Raji (cell line): ENCODE data around the gene NTM.

Experiments
- POLR2A ChIP-seq: IDR thresholded peaks from 2 replicates; pipeline ENCODE4 v1.6.1; 2011; ENCODE audit warnings: low read depth, low read length, control low read depth; ENCODE audit not compliant: insufficient read depth

Gene NTM

DNA sequence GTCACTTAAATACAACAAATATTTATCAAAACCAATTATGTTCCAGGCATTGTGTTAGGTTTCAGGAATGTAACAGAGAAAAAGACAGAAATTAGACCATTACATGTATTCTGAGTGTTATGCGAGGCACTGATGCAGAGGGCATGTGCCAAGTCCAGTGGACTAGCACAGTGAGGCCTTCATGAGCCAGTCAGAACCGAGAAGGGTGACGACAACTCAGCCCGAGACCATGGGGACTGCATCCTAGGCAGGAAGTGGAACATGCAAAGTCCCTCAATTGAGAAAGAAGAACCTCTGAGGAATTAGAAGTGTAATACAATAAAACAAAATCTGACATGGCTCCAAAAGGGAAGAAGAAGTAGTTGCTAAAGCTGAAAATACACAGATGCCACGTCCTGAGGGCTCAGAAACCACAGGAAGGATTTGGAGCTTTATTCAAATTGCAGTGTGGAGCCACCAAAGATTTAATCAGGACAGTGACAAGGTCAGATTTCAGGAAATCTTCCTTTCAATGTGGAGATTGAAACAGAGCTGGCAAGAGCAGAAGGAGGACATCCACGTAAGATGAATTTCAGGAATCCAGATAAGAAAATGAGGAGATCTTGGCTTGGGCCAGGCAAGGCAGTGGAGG, 529.6 kb downstream of the NTM start:
- TF ChIP-seq POLR2A, result no peak

DNA sequence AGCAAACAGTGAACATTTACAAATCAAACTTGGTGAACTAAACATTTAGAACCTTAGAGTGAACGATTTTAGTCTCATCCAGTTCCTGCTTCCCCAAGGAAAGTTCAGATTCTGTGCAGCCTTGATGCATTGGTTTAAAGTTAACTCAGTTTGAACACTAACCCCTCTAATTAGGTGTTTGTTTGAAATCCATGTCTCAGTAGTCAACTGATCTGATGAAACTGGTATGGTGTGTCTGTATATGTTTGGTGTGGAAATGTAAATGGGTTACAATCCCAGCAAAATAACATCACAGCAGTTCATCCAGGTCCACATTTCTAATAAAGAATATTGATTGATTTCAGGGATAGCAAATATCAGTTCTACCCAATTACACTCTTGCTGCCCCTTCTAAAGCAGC, 532.0 kb downstream of the NTM start:
- no peak for TF ChIP-seq POLR2A

DNA sequence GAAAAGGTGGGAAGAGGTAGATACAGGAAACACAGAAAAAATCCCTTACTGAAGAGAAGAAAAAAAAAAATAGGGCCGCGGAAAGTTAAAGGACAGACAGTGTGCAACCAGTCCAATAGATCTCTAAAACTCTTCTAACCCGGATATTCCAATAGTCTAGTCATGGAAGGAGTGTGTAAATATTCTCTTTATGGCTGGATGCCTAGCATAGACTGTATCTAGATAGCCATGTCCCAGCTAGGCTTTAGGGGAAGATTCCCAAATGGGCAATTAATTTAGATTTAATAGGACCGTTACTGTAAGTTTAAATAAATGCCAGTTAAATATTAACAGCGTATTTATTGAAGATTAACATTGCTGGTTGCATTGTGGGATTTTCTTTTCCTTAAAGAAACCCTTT, 532.7 kb downstream of the NTM start:
- TF ChIP-seq POLR2A, result no peak

DNA sequence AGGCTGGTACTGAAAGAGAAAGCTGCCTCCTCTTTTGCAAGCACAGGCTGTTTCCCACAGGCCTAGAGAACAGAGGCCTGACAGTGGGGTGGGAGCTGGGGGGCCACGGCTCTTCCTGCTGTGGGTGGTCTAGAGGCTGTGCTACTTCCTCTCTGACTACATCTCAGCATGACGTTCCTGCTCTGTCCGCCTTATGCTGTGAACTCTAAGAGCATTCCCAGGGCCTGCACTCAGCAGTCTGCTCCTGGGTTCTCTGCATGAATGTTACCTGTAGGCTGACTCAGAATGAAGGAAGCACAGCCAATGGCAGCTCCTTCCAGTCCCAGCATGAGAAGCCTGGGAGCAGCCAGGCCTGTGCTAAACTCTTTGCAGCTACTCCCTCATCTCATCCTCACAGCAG, 534.3 kb downstream of the NTM start:
- TF ChIP-seq POLR2A, result no peak

DNA sequence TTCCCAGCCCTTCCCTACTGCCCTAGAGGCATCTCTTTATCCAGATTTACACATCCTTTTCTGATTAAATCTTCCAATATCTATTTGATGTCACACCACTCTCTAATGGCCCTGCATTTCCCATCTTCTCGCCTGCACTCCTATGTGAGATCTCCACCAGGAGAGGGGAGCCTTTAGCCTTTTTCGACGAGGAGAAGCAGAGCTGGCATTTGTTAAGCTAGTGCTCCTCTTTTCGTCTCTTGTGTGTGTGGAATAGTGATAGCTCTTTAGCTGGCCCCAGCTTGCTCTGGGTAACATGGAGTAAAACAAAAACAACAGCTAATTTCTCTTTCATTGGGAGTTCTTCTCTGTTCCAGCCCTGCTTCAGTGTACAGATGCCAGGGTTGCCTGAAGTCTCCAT, 536.5 kb downstream of the NTM start:
- TF ChIP-seq POLR2A, result no peak

DNA sequence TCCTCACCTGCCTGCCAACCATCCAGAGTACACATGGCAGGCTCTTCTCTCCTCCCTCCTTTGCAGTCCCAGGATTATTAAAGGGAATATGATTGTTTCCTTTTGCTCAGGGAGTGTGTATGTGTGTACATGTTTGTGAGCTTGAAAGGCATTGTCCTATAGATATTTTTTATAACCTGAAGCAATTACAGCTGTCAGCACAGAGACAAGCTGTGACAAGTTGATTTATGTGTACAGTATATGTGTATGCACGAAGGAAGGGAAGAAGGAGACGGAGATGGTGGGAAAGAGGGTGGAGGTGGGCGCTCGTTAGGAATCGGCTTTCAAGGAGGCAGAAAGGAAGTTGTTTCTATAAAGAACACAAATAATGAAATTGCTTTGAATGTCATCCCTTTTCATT, 537.0 kb downstream of the NTM start:
- no peak for TF ChIP-seq POLR2A

DNA sequence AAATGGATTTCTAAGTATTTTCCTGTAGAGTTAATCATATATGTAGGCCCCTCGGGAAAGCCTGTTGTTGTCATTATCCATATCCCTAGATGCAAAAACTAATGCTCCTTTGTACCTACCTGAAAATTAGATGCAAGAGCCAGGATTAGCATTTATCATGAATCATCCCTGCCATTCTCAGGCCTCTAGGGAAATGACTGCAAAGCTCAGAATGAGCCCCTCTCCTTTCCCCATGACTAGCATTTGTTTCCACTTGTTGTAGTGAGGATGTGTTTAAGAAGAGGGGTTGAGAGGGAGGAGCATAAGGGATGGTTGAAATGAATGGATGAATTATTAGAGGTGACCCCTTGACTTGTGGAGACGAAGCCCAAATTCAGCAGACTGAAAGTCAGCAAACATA, 537.9 kb downstream of the NTM start:
- TF ChIP-seq POLR2A, result no peak

DNA sequence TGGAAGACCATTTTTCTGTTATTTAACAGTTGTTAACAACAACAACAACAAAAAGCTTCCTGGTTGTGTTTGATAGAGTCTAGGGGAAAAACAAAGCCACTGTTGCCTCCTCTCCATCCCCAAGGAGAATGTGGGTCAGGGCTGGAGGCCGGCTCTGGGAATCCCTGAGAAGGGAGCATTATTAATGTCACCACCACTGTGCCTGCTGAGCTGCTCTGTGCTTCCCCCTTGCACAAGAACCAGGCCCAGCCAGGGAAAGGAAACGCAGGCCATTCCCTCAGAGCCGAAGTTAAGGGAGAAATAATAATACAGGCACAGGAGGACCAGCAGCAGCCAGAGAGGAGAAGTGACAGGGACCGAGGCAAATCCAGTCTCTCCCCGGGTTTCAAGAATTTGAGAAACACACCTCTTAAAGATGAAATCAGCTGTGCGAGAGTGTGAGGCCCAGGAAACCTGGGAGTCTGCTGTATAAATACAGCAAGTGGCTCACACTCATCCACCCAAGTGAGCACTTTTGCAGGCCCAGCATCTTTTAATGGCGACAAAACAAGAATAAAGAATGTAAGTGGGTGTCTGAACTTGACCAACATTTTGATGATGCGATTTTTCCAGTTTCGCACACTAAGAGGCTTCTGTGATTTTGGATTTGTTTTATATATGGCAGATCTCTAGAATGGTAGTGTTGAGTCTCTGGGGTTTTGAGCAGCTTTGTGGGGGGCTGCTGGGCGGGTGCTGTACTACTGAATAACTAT, 539.2 kb downstream of the NTM start:
- TF ChIP-seq POLR2A, result no peak

DNA sequence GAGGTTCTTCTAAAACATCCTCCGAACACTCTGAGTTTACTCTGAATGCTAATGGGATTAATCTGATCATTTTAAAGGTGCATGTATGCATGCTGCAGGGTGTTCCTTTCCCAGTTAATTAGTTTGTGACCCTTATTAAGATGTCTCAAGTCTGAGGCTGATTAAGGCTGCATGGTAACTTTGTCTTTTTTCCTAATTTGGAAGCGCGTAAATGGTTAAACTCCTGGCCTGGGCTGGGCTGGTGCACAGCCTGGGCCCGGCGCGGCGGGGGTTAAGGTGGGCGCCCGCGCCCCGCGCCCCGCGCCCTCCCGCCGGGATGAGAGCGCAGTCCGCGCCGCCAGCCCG, 539.7 kb downstream of the NTM start:
- no peak for TF ChIP-seq POLR2A

DNA sequence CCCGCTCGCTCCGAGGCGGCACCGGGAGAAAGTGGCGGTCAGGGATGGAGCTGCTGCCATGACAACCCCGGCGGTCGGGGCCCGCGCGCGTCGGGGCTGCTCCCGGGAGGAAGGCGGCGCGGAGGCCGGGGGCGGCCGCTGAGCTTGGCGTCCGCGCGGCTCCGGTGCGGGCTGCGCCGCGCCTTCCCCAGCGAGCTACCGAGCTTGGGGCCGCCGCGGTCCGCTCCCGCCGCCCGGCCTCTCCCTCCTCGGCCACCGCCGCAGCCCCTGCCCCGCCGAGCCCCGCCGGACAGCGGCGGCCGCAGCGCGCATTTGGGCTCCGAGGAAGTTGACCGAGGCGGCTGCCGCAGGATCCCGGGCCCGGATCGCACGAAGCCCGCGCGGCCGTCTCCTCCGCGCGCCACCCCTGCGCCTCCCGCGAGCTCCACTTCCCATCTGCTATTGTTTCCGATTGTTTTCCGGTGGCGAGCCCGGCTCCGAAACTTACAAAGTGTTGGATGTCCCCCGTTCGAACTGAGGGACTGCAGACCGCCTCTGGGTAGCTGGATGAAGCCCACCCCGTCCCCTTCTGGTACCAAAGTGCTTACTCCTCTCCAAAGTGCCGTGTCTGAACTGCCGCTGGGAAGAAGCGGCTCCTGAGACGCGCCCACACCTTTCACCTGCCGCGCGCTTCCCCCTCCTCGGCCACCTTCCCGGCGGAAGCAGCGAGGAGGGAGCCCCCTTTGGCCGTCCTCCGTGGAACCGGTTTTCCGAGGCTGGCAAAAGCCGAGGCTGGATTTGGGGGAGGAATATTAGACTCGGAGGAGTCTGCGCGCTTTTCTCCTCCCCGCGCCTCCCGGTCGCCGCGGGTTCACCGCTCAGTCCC, 540.3 kb downstream of the NTM start:
- no peak for TF ChIP-seq POLR2A

DNA sequence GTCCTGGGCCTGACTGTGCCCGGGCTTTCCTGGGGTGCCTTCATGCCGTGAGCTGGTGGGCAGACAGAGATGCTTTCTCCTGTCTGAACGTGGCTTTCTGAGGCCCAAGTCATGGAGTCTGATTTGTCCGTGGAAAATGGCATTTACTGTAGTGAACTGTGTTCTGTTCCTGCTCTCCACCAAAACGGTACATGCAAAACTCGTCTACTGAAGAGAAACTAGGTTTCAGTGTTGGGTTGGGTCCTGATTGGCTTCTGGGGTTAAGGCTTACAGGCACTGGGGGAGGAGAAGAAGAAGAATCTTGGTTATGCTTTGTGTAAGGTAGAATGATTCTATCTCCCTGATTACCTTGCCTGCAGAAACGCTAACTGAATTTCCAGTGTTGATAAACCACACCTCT, 541.7 kb downstream of the NTM start:
- no peak for TF ChIP-seq POLR2A

DNA sequence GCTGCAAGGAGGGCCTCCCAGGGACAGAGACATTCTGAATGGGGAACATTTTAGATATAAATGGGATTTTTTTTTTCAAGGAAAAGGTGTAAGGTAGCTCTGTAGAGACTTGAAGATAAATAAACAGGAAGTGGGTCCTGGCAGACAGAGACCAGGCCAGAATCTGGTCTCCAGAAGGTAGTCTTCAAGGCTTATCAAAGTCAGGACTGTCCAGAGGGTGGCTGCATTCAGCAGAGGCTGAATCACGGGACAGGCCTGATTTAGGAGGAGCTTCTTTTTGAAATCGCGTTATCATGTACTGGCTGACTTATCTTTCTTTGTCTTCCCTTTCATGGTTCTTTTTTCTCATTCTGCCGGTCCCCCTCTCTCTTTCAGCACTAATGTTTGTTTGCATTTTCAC, 542.9 kb downstream of the NTM start:
- TF ChIP-seq POLR2A, result no peak

DNA sequence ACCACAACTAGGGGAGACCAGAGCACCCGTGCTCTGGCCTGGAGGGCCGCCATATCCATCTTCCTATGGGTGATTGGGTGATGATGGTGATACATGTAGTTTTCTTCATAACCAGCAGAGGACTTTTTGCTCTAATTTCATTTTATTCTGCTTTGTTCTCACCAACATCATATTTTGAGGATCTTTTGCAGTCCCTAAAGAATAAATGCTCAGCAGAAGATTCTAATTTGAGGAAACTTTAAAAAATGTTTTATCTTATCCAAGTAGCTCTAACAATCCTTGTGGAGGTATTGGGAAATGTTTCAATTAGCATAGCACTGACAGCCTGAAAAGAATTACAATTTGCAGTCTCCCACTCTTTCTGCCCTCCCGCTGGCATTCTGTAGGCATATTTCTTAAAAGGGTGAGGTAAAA, 544.0 kb downstream of the NTM start:
- no peak for TF ChIP-seq POLR2A

DNA sequence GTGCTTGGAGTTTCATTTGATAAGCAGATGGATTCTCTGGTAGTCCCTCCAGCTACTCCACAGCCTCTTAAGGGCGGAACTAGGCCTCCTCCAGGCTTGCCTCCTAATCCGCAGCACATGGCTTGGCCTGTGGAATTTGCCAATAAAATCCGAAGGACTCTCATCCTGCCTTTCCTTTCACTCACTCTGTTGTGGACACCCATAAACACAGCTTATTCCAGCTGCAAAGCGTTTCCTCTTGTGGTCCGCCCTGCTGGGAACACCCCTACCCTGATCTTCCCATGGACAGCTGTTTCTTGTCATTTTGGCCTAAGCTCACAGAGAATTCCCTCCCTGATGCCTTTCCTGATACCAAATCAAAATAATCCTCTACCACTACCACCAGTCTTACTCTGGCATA, 546.2 kb downstream of the NTM start:
- no peak for TF ChIP-seq POLR2A

DNA sequence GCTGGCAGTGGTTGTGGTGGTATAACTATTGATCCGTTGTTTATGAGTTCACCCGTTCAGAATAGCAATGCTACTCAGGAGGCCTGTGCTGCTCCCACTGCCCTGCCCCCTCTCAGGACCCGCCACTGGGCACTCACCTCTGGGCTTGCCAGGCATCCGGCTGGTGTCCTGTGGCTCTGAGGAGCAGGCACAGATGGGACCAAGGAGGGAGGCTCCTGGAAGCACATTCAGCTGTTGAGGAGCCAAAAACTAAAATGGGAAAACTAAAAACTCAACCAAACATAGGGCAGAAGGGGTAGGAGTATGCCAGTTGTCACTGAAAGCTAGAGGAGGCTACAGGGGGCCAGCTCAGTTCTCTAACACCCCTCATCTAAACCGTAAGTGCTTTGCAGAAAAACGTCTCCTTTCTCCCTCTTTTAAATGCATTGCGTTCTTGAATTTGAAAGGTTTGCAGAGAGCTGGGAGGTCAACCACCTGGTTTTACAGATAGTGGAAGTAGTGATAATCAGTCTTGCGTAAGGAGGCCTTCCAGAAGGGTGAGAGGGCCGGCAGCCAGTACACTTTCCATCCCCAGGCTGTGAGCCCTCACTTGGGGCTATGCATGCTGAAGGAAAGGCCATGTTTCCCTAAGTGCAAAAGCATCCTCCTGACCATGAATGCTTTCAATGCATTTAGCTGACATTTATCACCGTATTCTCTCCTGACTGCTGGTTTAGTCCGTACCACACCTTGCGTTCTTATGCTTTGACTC, 547.4 kb downstream of the NTM start:
- no peak for TF ChIP-seq POLR2A
